ENCODE data around the gene TRIM38. TPM values are rescaled to one million over a fixed set of nuclear protein-coding genes. Genes with fewer than 3 reads are reported as not detected.

The TRIM38 gene
- total and polyA plus RNA-seq, 8 donors: 1.5 to 5.8 (median 2.5) TPM

- no peaks in the 10 kb centered on the region for H3K27me3 ChIP-seq
- no peak overlapping the region for H3K27ac ChIP-seq
- peaks cover 0 to 28% (median 27%) of the 10 kb centered on the region in 3 donors for H3K4me1 ChIP-seq
- ATAC-seq: no peak
- H3K9me3 ChIP-seq: no peaks in the 10 kb centered on the region
- no peak overlapping the region for H3K4me3 ChIP-seq
- intact Hi-C loops (cut with DNase I): no loop called here
- no peak for FAIRE-seq
- no peak for DNase-seq
- H3K36me3 ChIP-seq: no peaks in the 10 kb centered on the region
- 70 to 85% methylated on average over 1 of the region's 1 CpG for WGBS, 2 donors
- TF ChIP-seq, protein P1, sequence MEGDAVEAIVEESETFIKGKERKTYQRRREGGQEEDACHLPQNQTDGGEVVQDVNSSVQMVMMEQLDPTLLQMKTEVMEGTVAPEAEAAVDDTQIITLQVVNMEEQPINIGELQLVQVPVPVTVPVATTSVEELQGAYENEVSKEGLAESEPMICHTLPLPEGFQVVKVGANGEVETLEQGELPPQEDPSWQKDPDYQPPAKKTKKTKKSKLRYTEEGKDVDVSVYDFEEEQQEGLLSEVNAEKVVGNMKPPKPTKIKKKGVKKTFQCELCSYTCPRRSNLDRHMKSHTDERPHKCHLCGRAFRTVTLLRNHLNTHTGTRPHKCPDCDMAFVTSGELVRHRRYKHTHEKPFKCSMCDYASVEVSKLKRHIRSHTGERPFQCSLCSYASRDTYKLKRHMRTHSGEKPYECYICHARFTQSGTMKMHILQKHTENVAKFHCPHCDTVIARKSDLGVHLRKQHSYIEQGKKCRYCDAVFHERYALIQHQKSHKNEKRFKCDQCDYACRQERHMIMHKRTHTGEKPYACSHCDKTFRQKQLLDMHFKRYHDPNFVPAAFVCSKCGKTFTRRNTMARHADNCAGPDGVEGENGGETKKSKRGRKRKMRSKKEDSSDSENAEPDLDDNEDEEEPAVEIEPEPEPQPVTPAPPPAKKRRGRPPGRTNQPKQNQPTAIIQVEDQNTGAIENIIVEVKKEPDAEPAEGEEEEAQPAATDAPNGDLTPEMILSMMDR (IDR thresholded peaks at IDR 0.05): no peak
These were observed 31.2 kb upstream of the TRIM38 start for GRCh38 chr6:25931411-25931709.

GRCh38 chr6:25934156-25934555, 28.4 kb upstream of the TRIM38 start:
- ATAC-seq (no peak), DNase-seq (no peak), FAIRE-seq (no peak)
- no peaks in the 10 kb centered on the region for H3K9me3 ChIP-seq
- no peaks in the 10 kb centered on the region for H3K36me3 ChIP-seq
- H3K27ac ChIP-seq: no peak overlapping the region
- H3K4me1 ChIP-seq: peaks cover 0 to 12% (median 7%) of the 10 kb centered on the region in 3 donors
- intact Hi-C loops (cut with DNase I): no loop called here
- no peak overlapping the region for H3K4me3 ChIP-seq
- 83 to 91% methylated on average over 2 of the region's 2 CpGs for WGBS, 2 donors
- TF ChIP-seq, protein P1 (IDR thresholded peaks at IDR 0.05): no peak
- H3K27me3 ChIP-seq: no peaks in the 10 kb centered on the region

- 36 to 39% methylated on average over 3 of the region's 3 CpGs for WGBS, 2 donors
- H3K4me1 ChIP-seq: peaks cover 0 to 12% (median 3%) of the 10 kb centered on the region in 3 donors
- intact Hi-C loops (cut with DNase I): no loop called here
- no peaks in the 10 kb centered on the region for H3K27me3 ChIP-seq
- H3K9me3 ChIP-seq: no peaks in the 10 kb centered on the region
- H3K27ac ChIP-seq: no peak overlapping the region
- no peaks in the 10 kb centered on the region for H3K36me3 ChIP-seq
- no peak overlapping the region for H3K4me3 ChIP-seq
- no peak for DNase-seq
- peak in 2 of 4 donors; percentile 36 to 51 for ATAC-seq
- FAIRE-seq: no peak
- TF ChIP-seq, protein P1 (IDR thresholded peaks at IDR 0.05): no peak
These were observed 27.8 kb upstream of the TRIM38 start for GRCh38 chr6:25934735-25935313.

GRCh38 chr6:25935953-25936352, 26.6 kb upstream of the TRIM38 start:
- Histone ChIP-seq H3K4me3 (no peak overlapping the region), H3K36me3 (no peaks in the 10 kb centered on the region), H3K9me3 (no peaks in the 10 kb centered on the region), H3K4me1 (peaks cover 0 to 5% (median 3%) of the 10 kb centered on the region in 3 donors), H3K27ac (no peak overlapping the region), H3K27me3 (no peaks in the 10 kb centered on the region)
- no peak for DNase-seq
- intact Hi-C loops (cut with DNase I): no loop called here
- no peak for FAIRE-seq
- 89 to 90% methylated on average over 5 of the region's 5 CpGs for WGBS, 2 donors
- ATAC-seq: no peak
- TF ChIP-seq, protein P1 (IDR thresholded peaks at IDR 0.05): no peak

DNA sequence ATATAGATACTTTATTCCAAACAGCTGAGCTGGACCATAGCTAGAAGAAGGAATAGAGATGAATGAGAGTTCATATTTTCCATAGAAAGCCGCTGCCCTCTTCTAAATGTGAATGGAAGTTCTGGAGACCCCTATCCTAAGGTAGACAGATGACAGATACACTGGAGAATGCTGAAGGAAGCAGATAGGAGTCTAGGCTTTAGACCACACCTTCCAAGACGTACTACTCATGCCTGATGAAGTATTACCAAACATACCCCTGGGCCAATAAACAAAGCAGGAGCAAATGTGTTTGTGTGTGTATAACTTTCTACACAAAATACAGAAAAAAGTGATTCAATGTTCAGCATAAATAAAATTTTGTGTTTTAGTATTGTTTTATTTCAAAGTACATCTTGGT, 23.0 kb upstream of the TRIM38 start:
- H3K36me3 ChIP-seq: no peaks in the 10 kb centered on the region
- no peaks in the 10 kb centered on the region for H3K9me3 ChIP-seq
- H3K27ac ChIP-seq: no peak overlapping the region
- H3K27me3 ChIP-seq: no peaks in the 10 kb centered on the region
- DNase-seq (no peak), FAIRE-seq (no peak), ATAC-seq (no peak)
- TF ChIP-seq, protein P1 (IDR thresholded peaks at IDR 0.05): no peak
- peaks cover 0 to 2% (median 0%) of the 10 kb centered on the region in 3 donors for H3K4me1 ChIP-seq
- no peak overlapping the region for H3K4me3 ChIP-seq
- whole genome bisulfite sequencing, 2 donors: 84 to 93% methylated on average over 2 of the region's 2 CpGs
- intact Hi-C loops (cut with DNase I): no loop called here

Data from pancreas (tissue), 10 donors.